A549 (cell line): ENCODE measurements around the gene CDC42.

ENCODE experiments used
- BHLHE40 ChIP-seq: IDR thresholded peaks from 2 replicates; pipeline ENCODE4 v1.6.1; 2012; ENCODE audit warnings: low read depth, low read length, inconsistent platforms
- CHD2 ChIP-seq: fragments of 150-350 bp; IDR thresholded peaks from 2 replicates; pipeline ENCODE4 v1.6.1; 2014; ENCODE audit warnings: low read length; ENCODE audit not compliant: partially characterized antibody
- EP300 ChIP-seq, 2 experiments: fragments of >200 bp; sonication (Bioruptor Twin); formaldehyde crosslinking; IDR thresholded peaks; 2 replicates in 1 of 2; 3 replicates in 1 of 2; pipeline ENCODE4 v1.6.1; 2016 to 2017
- ESRRA ChIP-seq: fragments of 150-350 bp; IDR thresholded peaks from 2 replicates; pipeline ENCODE4 v1.6.1; 2014; ENCODE audit warnings: mild to moderate bottlenecking, low read length, borderline replicate concordance
- HOXA7 ChIP-seq: fragments of 250-450 bp; sonication (Bioruptor Pico); IDR thresholded peaks from 2 replicates; pipeline ENCODE4 v1.5.0; 2020; ENCODE audit warnings: mild to moderate bottlenecking, moderate library complexity
- HOXB5 ChIP-seq: fragments of 250-450 bp; sonication (Bioruptor Pico); IDR thresholded peaks from 2 replicates; pipeline ENCODE4 v1.5.0; 2020; ENCODE audit warnings: mild to moderate bottlenecking, moderate library complexity
- KDM5A ChIP-seq: fragments of 200-600 bp; sonication (generic); IDR thresholded peaks from 2 replicates; pipeline ENCODE4 v1.6.1; 2016; ENCODE audit warnings: antibody characterized with exemption, mild to moderate bottlenecking
- MAFK ChIP-seq: fragments of 450-650 bp; IDR thresholded peaks from 2 replicates; pipeline ENCODE4 v1.6.1; 2014; ENCODE audit not compliant: partially characterized antibody
- MYC ChIP-seq: IDR thresholded peaks from 2 replicates; pipeline ENCODE4 v1.6.1; 2012; ENCODE audit warnings: mild to moderate bottlenecking, inconsistent platforms, low read length, improper control_type of control experiment, borderline replicate concordance
- NFE2L2 ChIP-seq: fragments of 150-350 bp; conservative IDR thresholded peaks from 2 replicates; pipeline ENCODE4 v1.6.1; 2014; ENCODE audit warnings: low read length
- TFCP2L1 ChIP-seq: fragments of 250-450 bp; sonication (Bioruptor Pico); IDR thresholded peaks from 2 replicates; pipeline ENCODE4 v1.5.0; 2021; ENCODE audit warnings: mild to moderate bottlenecking
- TF ChIP-seq, protein P1 (sequence below): fragments of 450-650 bp; IDR thresholded peaks from 2 replicates; pipeline ENCODE4 v1.6.1; 2014; ENCODE audit warnings: antibody characterized with exemption
- TF ChIP-seq, protein P2 (sequence below): fragments of 200-600 bp; sonication (generic); IDR thresholded peaks from 2 replicates; pipeline ENCODE4 v1.6.1; 2016; ENCODE audit warnings: antibody characterized with exemption, mild to moderate bottlenecking, moderate library complexity
- TF ChIP-seq, protein P3 (sequence below): fragments of >200 bp; sonication (Bioruptor Twin); formaldehyde crosslinking; IDR thresholded peaks from 3 replicates; pipeline ENCODE4 v1.5.1; 2016

DNA sequence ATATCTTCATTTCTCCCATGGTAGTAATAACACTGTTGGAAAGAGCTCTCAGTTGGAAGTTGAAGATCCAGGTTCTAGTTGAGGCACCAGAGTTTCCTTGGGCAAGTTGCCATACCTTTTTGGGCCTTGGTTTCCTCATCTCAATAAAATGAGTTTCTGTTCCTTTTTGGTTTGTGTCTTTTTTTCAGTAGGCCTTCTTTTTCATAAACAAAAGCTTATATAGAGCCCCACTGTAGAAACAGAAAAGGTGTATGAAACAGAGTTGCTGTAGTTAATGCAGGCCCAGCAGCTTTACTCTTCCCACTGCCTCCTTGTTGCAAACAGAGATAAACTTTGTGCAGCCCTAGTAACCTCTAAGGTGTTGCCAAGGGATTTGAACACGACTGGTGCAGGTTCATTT lies 48.7 kb downstream of the CDC42 start:
- TF ChIP-seq MAFK (no peak), KDM5A (no peak), MYC (no peak), EP300 (IDR thresholded peaks at IDR 0.05) (no peak), BHLHE40 (no peak), TFCP2L1 (CRISPR knock-in tag) (no peak), HOXB5 (CRISPR knock-in tag) (no peak), ESRRA (no peak), CHD2 (no peak), HOXA7 (CRISPR knock-in tag) (no peak), NFE2L2 (no peak)
- TF ChIP-seq, protein P1, sequence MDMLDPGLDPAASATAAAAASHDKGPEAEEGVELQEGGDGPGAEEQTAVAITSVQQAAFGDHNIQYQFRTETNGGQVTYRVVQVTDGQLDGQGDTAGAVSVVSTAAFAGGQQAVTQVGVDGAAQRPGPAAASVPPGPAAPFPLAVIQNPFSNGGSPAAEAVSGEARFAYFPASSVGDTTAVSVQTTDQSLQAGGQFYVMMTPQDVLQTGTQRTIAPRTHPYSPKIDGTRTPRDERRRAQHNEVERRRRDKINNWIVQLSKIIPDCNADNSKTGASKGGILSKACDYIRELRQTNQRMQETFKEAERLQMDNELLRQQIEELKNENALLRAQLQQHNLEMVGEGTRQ: no peak
- TF ChIP-seq, protein P2, sequence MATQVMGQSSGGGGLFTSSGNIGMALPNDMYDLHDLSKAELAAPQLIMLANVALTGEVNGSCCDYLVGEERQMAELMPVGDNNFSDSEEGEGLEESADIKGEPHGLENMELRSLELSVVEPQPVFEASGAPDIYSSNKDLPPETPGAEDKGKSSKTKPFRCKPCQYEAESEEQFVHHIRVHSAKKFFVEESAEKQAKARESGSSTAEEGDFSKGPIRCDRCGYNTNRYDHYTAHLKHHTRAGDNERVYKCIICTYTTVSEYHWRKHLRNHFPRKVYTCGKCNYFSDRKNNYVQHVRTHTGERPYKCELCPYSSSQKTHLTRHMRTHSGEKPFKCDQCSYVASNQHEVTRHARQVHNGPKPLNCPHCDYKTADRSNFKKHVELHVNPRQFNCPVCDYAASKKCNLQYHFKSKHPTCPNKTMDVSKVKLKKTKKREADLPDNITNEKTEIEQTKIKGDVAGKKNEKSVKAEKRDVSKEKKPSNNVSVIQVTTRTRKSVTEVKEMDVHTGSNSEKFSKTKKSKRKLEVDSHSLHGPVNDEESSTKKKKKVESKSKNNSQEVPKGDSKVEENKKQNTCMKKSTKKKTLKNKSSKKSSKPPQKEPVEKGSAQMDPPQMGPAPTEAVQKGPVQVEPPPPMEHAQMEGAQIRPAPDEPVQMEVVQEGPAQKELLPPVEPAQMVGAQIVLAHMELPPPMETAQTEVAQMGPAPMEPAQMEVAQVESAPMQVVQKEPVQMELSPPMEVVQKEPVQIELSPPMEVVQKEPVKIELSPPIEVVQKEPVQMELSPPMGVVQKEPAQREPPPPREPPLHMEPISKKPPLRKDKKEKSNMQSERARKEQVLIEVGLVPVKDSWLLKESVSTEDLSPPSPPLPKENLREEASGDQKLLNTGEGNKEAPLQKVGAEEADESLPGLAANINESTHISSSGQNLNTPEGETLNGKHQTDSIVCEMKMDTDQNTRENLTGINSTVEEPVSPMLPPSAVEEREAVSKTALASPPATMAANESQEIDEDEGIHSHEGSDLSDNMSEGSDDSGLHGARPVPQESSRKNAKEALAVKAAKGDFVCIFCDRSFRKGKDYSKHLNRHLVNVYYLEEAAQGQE: no peak
- TF ChIP-seq, protein P3, sequence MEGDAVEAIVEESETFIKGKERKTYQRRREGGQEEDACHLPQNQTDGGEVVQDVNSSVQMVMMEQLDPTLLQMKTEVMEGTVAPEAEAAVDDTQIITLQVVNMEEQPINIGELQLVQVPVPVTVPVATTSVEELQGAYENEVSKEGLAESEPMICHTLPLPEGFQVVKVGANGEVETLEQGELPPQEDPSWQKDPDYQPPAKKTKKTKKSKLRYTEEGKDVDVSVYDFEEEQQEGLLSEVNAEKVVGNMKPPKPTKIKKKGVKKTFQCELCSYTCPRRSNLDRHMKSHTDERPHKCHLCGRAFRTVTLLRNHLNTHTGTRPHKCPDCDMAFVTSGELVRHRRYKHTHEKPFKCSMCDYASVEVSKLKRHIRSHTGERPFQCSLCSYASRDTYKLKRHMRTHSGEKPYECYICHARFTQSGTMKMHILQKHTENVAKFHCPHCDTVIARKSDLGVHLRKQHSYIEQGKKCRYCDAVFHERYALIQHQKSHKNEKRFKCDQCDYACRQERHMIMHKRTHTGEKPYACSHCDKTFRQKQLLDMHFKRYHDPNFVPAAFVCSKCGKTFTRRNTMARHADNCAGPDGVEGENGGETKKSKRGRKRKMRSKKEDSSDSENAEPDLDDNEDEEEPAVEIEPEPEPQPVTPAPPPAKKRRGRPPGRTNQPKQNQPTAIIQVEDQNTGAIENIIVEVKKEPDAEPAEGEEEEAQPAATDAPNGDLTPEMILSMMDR: no peak
